Trophoblast cell (in vitro differentiated cells and primary cell): ENCODE measurements around the gene ZNF79.

Experiments
- DNase-seq, 2 donors: peaks; one replicate each; pipeline ENCODE4 v3.0.0-alpha.2; 2016
- H2AFZ ChIP-seq: 2 replicates; pipeline ENCODE4 v1.6.1; 2013; ENCODE audit warnings: low read length, moderate library complexity, mild to moderate bottlenecking; ENCODE audit not compliant: insufficient read depth, poor library complexity
- H2AK5ac ChIP-seq: 2 replicates; pipeline ENCODE4 v1.6.1; 2013; ENCODE audit warnings: mild to moderate bottlenecking, low read length
- H2BK120ac ChIP-seq: 2 replicates; pipeline ENCODE4 v1.6.1; 2013; ENCODE audit warnings: low read length, mild to moderate bottlenecking, moderate library complexity; ENCODE audit not compliant: insufficient read depth, poor library complexity
- H2BK12ac ChIP-seq: 2 replicates; pipeline ENCODE4 v1.6.1; 2013; ENCODE audit warnings: mild to moderate bottlenecking, low read length, moderate library complexity
- H2BK5ac ChIP-seq: 2 replicates; pipeline ENCODE4 v1.6.1; 2013; ENCODE audit warnings: low read length, low read depth, moderate library complexity, mild to moderate bottlenecking; ENCODE audit not compliant: poor library complexity
- H3K14ac ChIP-seq: 2 replicates; pipeline ENCODE4 v1.6.1; 2013; ENCODE audit warnings: mild to moderate bottlenecking, low read length
- H3K18ac ChIP-seq: 2 replicates; pipeline ENCODE4 v1.6.1; 2013; ENCODE audit warnings: mild to moderate bottlenecking, low read length
- H3K23ac ChIP-seq: 2 replicates; pipeline ENCODE4 v1.6.1; 2013; ENCODE audit warnings: low read length
- H3K27ac ChIP-seq: 2 replicates; pipeline ENCODE4 v1.5.1; 2013; ENCODE audit warnings: low read depth, mild to moderate bottlenecking, inconsistent platforms, low read length, moderate library complexity
- H3K27me3 ChIP-seq: 2 replicates; pipeline ENCODE4 v1.6.1; 2013; ENCODE audit warnings: inconsistent platforms, mild to moderate bottlenecking, low read length, moderate library complexity; ENCODE audit not compliant: insufficient read depth
- H3K36me3 ChIP-seq, 2 experiments: 1 replicate in 1 of 2; 2 replicates in 1 of 2; pipeline ENCODE4 v1.6.1; 2013; ENCODE audit warnings: low read length in 2 of 2, mild to moderate bottlenecking in 2 of 2, moderate library complexity in 1 of 2; ENCODE audit not compliant: insufficient read depth in 2 of 2, control insufficient read depth in 1 of 2
- H3K4ac ChIP-seq: 2 replicates; pipeline ENCODE4 v1.6.1; 2013; ENCODE audit warnings: low read depth, mild to moderate bottlenecking, low read length, moderate library complexity
- H3K4me1 ChIP-seq, 2 experiments: 1 replicate in 1 of 2; 2 replicates in 1 of 2; pipeline ENCODE4 v1.6.1; 2013; ENCODE audit warnings: low read length in 2 of 2, mild to moderate bottlenecking in 2 of 2, moderate library complexity in 1 of 2; ENCODE audit not compliant: insufficient read depth in 2 of 2, control insufficient read depth in 1 of 2
- H3K4me2 ChIP-seq: 2 replicates; pipeline ENCODE4 v1.6.1; 2013; ENCODE audit warnings: inconsistent platforms, mild to moderate bottlenecking, low read length, moderate library complexity
- H3K4me3 ChIP-seq: 2 replicates; pipeline ENCODE4 v1.5.1; 2013; ENCODE audit warnings: mild to moderate bottlenecking, low read depth, low read length, inconsistent platforms
- H3K79me1 ChIP-seq: one replicate; pipeline ENCODE4 v1.6.1; 2013; ENCODE audit warnings: low read length
- H3K79me2 ChIP-seq: 2 replicates; pipeline ENCODE4 v1.6.1; 2013; ENCODE audit warnings: low read length, mild to moderate bottlenecking; ENCODE audit not compliant: control insufficient read depth, insufficient read depth, poor library complexity
- H3K9ac ChIP-seq: 2 replicates; pipeline ENCODE4 v1.6.1; 2013; ENCODE audit warnings: mild to moderate bottlenecking, low read length
- H3K9me3 ChIP-seq: 2 replicates; pipeline ENCODE4 v1.6.1; 2013; ENCODE audit warnings: low read depth, mild to moderate bottlenecking, control low read depth, inconsistent platforms, low read length; ENCODE audit not compliant: insufficient read depth
- H4K12ac ChIP-seq: 2 replicates; pipeline ENCODE4 v1.6.1; 2013; ENCODE audit warnings: low read depth, mild to moderate bottlenecking, low read length, moderate library complexity
- H4K8ac ChIP-seq: 2 replicates; pipeline ENCODE4 v1.6.1; 2013; ENCODE audit warnings: low read depth, mild to moderate bottlenecking, low read length, moderate library complexity
- H4K91ac ChIP-seq: one replicate; pipeline ENCODE4 v1.6.1; 2013; ENCODE audit warnings: low read depth, mild to moderate bottlenecking, low read length, moderate library complexity
- WGBS: extraction: QIAGEN DNeasy Blood & Tissue Kit; methylation state at CpG from one replicate; pipeline ENCODE4 v1.1.7; 2013; ENCODE audit warnings: missing lambda C conversion rate; ENCODE audit not compliant: insufficient read length, insufficient coverage; ENCODE audit errors: extremely low coverage; 5-methylcytosine and 5-hydroxymethylcytosine counted together

Gene ZNF79

GRCh38 chr9:127452691-127453090 lies 28.5 kb downstream of the ZNF79 start:
- no peak for DNase-seq
- Histone ChIP-seq H3K9ac (no peak overlapping the region), H2BK5ac (no peak overlapping the region), H3K4me2 (peak overlapping the region; percentile 91), H4K12ac (no peak overlapping the region), H4K8ac (no peak overlapping the region), H3K9me3 (no peaks in the 10 kb centered on the region), H3K27me3 (no peaks in the 10 kb centered on the region), H2AFZ (no peak overlapping the region), H3K4me1 (peaks cover 11 to 20% of the 10 kb centered on the region in 2 experiments), H3K18ac (no peak overlapping the region), H3K36me3 (peaks cover 30 to 40% of the 10 kb centered on the region in 2 experiments), H3K27ac (no peak overlapping the region), H3K14ac (no peak overlapping the region), H3K4ac (no peak overlapping the region), H3K23ac (no peak overlapping the region), H2BK120ac (no peak overlapping the region), H3K4me3 (no peak overlapping the region), H3K79me2 (peaks cover 23% of the 10 kb centered on the region), H2AK5ac (no peak overlapping the region), H4K91ac (no peak overlapping the region), H2BK12ac (no peak overlapping the region), H3K79me1 (peaks cover 18% of the 10 kb centered on the region)
- no CpG with 5 or more reads among the region's 4 CpGs for WGBS

DNA sequence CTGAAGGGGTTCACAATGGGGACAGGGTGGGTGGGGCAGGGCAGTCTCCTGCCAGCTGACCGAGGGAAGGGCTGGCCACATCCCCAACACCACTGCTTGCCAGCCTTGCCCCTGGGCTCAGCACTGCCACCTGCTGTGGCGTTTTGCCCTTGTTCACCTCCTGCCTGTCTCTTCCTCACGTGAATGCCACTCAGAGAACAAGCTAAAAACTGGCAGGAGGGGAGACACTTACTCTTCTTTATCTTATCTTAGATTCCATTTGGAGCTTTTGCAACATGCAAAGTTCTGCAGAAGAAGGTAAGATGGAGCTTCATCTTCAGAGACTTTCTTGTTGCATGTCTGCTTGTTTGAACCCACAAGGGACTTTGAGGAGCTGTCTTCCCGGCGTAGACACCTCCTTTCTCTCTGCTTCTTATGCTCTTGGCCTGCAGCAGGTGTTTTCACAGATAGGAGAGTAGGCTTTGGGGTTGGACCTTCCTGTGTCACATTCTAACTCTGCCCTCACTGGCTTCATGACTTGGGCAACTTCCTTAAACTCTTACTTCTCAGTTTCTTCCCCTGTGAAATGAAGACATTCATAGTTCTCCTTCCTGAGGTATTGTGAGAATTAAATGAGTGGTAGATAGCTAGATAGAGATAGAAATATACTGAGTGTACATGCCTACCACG lies 31.3 kb downstream of the ZNF79 start:
- Histone ChIP-seq H3K14ac (no peak overlapping the region), H3K27ac (no peak overlapping the region), H3K4ac (no peak overlapping the region), H3K27me3 (no peaks in the 10 kb centered on the region), H3K23ac (no peak overlapping the region), H4K8ac (no peak overlapping the region), H2AFZ (no peak overlapping the region), H3K79me1 (peaks cover 16% of the 10 kb centered on the region), H4K12ac (no peak overlapping the region), H2AK5ac (no peak overlapping the region), H3K79me2 (peaks cover 10% of the 10 kb centered on the region), H3K4me3 (no peak overlapping the region), H3K4me1 (peaks cover 3 to 5% of the 10 kb centered on the region in 2 experiments), H3K9ac (no peak overlapping the region), H3K36me3 (peaks cover 22 to 31% of the 10 kb centered on the region in 2 experiments), H2BK120ac (no peak overlapping the region), H4K91ac (no peak overlapping the region), H3K9me3 (no peaks in the 10 kb centered on the region), H2BK12ac (no peak overlapping the region), H2BK5ac (no peak overlapping the region), H3K18ac (no peak overlapping the region), H3K4me2 (no peak overlapping the region)
- WGBS: no CpG with 5 or more reads among the region's 6 CpGs
- no peak for DNase-seq

GRCh38 chr9:127457191-127457878 lies 33.2 kb downstream of the ZNF79 start:
- Histone ChIP-seq H3K4me3 (no peak overlapping the region), H2AK5ac (no peak overlapping the region), H3K79me2 (no peaks in the 10 kb centered on the region), H3K79me1 (no peaks in the 10 kb centered on the region), H4K12ac (no peak overlapping the region), H3K4me2 (no peak overlapping the region), H3K14ac (no peak overlapping the region), H4K8ac (no peak overlapping the region), H3K18ac (no peak overlapping the region), H2BK12ac (no peak overlapping the region), H2AFZ (no peak overlapping the region), H3K9me3 (no peaks in the 10 kb centered on the region), H3K36me3 (peaks cover 36 to 47% of the 10 kb centered on the region in 2 experiments), H3K27me3 (no peaks in the 10 kb centered on the region), H4K91ac (no peak overlapping the region), H3K23ac (no peak overlapping the region), H3K4me1 (peaks cover under 1% of the 10 kb centered on the region in 2 experiments), H3K4ac (no peak overlapping the region), H2BK120ac (no peak overlapping the region), H3K27ac (no peak overlapping the region), H3K9ac (no peak overlapping the region), H2BK5ac (no peak overlapping the region)
- no CpG with 5 or more reads among the region's 17 CpGs for WGBS
- DNase-seq: no peak

DNA sequence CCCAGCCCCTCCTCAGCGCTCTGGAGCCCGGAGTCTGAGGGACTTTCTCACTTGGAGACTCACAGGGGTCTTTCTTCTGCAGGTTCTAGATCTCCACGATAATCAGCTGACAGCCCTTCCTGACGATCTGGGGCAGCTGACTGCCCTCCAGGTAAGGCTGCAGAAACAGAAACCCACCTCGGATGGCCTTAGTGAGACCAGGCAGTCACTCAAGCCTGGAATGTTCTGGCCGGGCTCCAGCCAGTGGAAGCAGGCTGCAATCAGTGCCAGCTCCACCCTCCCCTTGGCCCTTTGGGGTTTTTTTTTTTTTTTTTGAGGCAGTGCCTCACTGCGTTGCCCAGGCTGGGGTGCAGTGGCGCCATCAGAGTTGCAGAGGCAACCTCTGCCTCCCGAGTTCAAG lies 34.7 kb downstream of the ZNF79 start:
- no peak overlapping the region for H2BK5ac ChIP-seq
- no peak overlapping the region for H3K9ac ChIP-seq
- H3K36me3 ChIP-seq: peaks cover 44% of the 10 kb centered on the region in 2 experiments
- H3K79me1 ChIP-seq: no peaks in the 10 kb centered on the region
- H3K18ac ChIP-seq: no peak overlapping the region
- no peak overlapping the region for H3K4me3 ChIP-seq
- no peak overlapping the region for H2BK120ac ChIP-seq
- H3K27me3 ChIP-seq: no peaks in the 10 kb centered on the region
- WGBS: no CpG with 5 or more reads among the region's 9 CpGs
- H3K23ac ChIP-seq: no peak overlapping the region
- H4K91ac ChIP-seq: no peak overlapping the region
- no peaks in the 10 kb centered on the region for H3K79me2 ChIP-seq
- no peak overlapping the region for H3K27ac ChIP-seq
- H2AK5ac ChIP-seq: no peak overlapping the region
- no peak overlapping the region for H3K4me2 ChIP-seq
- H3K9me3 ChIP-seq: no peaks in the 10 kb centered on the region
- H2BK12ac ChIP-seq: no peak overlapping the region
- no peak for DNase-seq
- no peak overlapping the region for H3K14ac ChIP-seq
- H2AFZ ChIP-seq: no peak overlapping the region
- no peak overlapping the region for H3K4ac ChIP-seq
- peaks cover 9 to 10% of the 10 kb centered on the region in 2 experiments for H3K4me1 ChIP-seq
- no peak overlapping the region for H4K12ac ChIP-seq
- H4K8ac ChIP-seq: no peak overlapping the region
